ENCODE measurements around the gene ACTN3.

Gene ACTN3

DNA sequence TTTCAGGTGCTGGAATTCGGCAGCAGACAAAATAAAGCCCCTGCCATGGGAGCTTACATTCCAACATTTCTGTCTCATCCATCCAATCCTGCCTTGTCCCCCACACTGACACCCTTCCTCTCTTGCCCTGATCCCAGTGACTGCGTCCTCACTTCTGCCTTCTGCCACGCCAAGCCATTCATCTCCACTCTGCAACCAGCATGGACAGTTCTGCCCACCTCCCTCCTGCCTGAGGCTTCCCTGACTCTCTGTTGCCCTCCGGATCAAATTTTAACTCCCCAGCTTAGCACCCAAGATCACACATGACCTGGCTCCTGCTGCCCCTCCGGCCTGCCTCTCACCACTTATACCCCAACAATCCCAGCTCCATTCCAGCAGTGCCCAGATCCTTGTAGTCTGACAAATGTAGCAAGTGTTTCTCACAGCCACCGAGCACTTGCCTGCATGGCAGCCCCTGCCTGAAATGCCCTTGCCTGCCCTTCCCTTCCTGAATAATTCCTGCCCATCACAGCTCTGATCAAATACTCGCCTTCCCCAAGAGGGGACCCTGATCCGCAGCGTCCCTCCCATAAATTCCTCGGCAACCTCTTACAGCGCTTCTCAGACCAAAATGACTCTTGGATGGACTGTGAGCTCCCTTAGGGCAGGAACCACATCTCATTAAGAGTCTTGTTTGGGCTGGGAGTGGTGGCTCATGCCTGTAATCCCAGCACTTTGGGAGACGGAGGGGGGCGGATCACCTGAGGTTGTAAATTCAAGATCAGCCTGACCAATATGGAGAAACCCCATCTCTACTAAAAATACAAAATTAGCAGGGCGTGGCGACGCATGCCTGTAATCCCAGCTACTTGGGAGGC, 2.3 kb downstream of the ACTN3 start:
- DNase-seq (ENCODE audit: low spot score): no peak
- TF ChIP-seq, protein P1, sequence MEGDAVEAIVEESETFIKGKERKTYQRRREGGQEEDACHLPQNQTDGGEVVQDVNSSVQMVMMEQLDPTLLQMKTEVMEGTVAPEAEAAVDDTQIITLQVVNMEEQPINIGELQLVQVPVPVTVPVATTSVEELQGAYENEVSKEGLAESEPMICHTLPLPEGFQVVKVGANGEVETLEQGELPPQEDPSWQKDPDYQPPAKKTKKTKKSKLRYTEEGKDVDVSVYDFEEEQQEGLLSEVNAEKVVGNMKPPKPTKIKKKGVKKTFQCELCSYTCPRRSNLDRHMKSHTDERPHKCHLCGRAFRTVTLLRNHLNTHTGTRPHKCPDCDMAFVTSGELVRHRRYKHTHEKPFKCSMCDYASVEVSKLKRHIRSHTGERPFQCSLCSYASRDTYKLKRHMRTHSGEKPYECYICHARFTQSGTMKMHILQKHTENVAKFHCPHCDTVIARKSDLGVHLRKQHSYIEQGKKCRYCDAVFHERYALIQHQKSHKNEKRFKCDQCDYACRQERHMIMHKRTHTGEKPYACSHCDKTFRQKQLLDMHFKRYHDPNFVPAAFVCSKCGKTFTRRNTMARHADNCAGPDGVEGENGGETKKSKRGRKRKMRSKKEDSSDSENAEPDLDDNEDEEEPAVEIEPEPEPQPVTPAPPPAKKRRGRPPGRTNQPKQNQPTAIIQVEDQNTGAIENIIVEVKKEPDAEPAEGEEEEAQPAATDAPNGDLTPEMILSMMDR (IDR thresholded peaks at IDR 0.05; ENCODE audit: extremely low read depth, insufficient read depth, missing control alignments): no peak
- in situ Hi-C loops (cut with MboI; ENCODE audit: low pct_unique_long_range_greater_than_20kb, low sequenced_read_pairs, unreplicated experiment): no loop called here

DNA sequence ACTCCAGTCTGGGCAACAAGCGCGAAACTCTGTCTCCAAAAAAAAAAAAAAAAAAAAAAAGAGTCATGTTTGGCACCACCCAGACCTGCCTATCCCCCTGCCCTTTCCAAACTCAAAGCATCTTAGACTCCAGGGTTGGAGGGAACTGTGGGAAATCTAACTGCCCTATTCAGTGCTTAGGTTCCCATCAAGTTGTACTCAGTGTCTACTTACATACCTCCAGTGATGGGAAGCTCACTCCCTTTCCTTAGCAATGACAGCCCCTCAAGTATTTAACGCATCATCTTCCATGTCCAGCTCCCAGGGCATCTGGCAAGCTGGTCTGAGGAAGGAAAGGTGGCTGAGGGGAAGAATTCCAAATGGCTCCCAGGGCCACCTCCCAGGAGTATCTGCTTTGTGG, 3.0 kb downstream of the ACTN3 start:
- TF ChIP-seq, protein P1 (IDR thresholded peaks at IDR 0.05; ENCODE audit: extremely low read depth, insufficient read depth, missing control alignments): no peak
- in situ Hi-C loops (cut with MboI; ENCODE audit: low pct_unique_long_range_greater_than_20kb, low sequenced_read_pairs, unreplicated experiment): loop anchor here (25.0 kb wide), 1 partner anchor 288 kb away; the partner anchor contains the start of gene RCE1
- DNase-seq (ENCODE audit: low spot score): no peak

DNA sequence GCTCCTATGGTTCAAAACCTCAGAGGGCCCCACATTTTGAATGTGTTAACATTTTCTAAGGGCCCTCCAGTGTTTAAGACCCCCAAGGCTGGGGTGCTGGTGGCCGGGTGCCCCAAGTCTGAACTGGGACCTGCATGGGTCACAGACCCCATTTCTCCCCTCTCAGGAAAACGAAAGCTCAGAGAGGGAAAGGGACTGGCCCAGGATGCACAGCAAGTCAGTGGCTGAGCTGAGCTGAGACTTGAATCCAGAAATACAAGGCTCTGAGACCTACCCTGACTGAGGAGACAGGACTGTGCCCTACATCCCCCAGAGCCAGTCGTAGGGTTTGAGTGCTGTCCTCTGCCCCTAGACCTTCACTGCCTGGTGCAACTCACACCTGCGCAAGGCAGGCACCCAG, 4.2 kb downstream of the ACTN3 start:
- TF ChIP-seq, protein P1 (IDR thresholded peaks at IDR 0.05; ENCODE audit: extremely low read depth, insufficient read depth, missing control alignments): no peak
- DNase-seq (ENCODE audit: low spot score): no peak
- in situ Hi-C loops (cut with MboI; ENCODE audit: low pct_unique_long_range_greater_than_20kb, low sequenced_read_pairs, unreplicated experiment): loop anchor here (25.0 kb wide), 1 partner anchor 286 kb away; the partner anchor contains the start of gene RCE1

DNA sequence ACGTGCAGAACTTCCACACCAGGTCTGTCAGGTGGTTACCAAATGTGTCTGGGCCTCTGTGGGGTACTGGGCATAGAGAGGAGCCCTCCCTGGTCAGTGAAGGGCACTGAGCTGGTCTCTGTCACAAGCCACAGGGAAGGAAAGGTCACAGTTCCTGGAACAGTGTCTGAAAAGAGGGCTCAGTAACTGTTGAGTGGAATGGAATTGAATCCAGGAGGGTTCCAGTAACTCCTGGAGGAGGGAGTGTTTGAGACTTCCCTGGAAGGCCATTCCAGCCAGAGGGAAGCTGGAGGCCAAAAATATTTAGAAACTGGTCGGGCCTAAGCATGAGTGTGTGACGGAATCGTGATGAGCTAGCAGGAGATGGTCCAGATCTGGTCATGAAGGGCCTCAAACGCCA, 7.9 kb downstream of the ACTN3 start:
- in situ Hi-C loops (cut with MboI; ENCODE audit: low pct_unique_long_range_greater_than_20kb, low sequenced_read_pairs, unreplicated experiment): loop anchor here (25.0 kb wide), 1 partner anchor 283 kb away; the partner anchor contains the start of gene RCE1
- TF ChIP-seq, protein P1 (IDR thresholded peaks at IDR 0.05; ENCODE audit: extremely low read depth, insufficient read depth, missing control alignments): no peak
- DNase-seq (ENCODE audit: low spot score): no peak

DNA sequence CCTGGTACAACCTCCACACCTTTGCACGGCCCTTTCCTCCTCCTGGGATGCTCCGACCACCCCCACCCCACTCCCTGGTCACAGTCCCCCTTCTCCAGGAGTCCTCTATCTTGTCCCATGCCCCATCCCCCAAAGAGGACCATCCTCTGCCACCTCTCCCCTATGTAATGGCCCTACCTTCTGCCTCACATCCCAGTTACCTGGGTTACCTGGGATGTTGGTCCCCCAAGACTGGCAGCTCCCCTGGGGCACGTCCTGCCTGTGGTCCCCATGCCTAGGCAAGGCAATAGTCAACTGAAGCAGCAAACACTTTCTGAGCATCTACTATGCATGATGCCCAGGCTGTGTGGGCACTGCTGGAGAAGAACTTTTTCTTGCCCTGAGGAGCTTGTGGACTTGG, 8.7 kb downstream of the ACTN3 start:
- in situ Hi-C loops (cut with MboI; ENCODE audit: low pct_unique_long_range_greater_than_20kb, low sequenced_read_pairs, unreplicated experiment): loop anchor here (25.0 kb wide), 1 partner anchor 282 kb away; the partner anchor contains the start of gene RCE1

DNA sequence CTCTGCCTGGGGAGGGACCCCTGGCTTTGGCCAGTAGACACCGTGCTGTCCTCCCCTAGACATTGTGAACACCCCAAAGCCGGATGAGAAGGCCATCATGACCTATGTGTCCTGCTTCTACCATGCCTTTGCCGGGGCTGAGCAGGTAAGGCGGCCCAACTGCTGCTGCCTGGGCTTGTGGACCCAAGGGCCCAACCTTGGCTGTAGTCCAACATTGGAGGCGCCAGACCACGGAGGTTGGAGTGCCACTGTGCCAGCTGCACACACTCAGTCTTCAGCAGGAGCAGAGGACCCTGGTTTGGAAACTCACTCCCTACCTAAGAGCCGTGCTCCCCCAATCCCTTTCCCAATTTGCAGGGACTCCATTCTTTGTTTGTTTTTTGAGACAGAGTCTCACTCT, 9.4 kb downstream of the ACTN3 start:
- TF ChIP-seq, protein P1 (IDR thresholded peaks at IDR 0.05; ENCODE audit: extremely low read depth, insufficient read depth, missing control alignments): no peak
- no peak for DNase-seq (ENCODE audit: low spot score)
- in situ Hi-C loops (cut with MboI; ENCODE audit: low pct_unique_long_range_greater_than_20kb, low sequenced_read_pairs, unreplicated experiment): loop anchor here (25.0 kb wide), 1 partner anchor 281 kb away; the partner anchor contains the start of gene RCE1

More for the DNA sequence above, 8.7 kb downstream of the ACTN3 start:
- TF ChIP-seq, protein P1 (IDR thresholded peaks at IDR 0.05; ENCODE audit: extremely low read depth, insufficient read depth, missing control alignments): no peak
- no peak for DNase-seq (ENCODE audit: low spot score)

All from GM13977 (cell line).